ENCODE data around the gene FAM135A.

Gene FAM135A

DNA sequence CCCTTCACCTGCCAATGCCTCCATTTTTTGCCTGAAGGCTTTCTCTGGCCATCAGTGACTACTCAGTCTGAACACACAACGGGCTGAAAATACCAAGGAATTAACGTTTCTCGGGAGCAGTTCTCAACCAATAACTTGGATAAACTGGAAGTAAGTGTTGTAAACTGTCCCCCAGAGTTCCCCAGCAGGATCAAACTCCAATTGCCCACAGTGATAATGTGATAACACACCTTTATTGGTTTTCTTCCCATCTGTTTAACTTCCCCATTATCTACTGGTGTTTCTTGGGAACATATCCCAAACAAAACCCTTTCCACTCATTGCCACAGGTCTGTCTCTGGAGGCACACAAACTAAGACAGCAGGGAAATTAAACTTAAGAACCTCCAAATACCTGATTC is 21.8 kb upstream of the FAM135A start (continued):
- TF ChIP-seq, protein P1, sequence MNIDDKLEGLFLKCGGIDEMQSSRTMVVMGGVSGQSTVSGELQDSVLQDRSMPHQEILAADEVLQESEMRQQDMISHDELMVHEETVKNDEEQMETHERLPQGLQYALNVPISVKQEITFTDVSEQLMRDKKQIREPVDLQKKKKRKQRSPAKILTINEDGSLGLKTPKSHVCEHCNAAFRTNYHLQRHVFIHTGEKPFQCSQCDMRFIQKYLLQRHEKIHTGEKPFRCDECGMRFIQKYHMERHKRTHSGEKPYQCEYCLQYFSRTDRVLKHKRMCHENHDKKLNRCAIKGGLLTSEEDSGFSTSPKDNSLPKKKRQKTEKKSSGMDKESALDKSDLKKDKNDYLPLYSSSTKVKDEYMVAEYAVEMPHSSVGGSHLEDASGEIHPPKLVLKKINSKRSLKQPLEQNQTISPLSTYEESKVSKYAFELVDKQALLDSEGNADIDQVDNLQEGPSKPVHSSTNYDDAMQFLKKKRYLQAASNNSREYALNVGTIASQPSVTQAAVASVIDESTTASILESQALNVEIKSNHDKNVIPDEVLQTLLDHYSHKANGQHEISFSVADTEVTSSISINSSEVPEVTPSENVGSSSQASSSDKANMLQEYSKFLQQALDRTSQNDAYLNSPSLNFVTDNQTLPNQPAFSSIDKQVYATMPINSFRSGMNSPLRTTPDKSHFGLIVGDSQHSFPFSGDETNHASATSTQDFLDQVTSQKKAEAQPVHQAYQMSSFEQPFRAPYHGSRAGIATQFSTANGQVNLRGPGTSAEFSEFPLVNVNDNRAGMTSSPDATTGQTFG (tag by site-specific recombination; IDR thresholded peaks at IDR 0.05; ENCODE audit: borderline replicate concordance) = no peak

DNA sequence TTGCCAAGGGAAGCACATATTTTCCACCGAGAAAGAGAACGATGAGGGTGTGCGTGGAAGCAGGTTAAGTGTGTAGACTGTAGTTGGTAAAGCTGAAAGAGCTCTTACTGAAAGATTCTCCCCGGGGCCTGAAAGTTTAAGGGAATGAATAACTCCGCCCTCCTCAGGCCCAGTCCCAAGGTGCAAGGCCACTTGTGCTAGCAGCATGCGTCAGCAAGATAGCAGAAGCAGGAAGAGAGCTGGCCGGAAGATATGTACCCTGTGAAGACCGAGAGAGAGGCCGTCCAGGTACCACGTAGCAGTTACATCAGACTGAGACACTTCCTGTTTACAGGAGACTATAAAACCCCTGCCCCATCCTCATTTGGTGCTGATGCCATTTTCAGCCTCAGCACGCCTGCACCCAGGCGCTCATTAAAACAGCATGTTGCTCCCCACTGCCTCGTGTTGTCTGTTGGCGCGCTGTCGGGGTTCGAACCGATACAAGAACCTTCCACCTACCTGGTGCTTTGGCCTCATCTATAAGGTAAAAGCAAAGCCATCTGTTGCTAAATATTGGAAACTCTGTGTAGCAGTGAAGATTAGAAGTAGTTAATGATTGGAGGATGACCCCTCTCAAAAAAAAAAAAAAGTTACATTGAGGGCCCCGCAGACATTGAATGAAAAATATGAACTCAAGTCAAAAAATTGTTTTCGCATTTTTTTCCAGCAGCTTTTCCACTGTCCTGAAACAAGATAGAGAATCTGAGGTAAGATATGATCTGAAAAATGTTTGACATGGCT is 18.6 kb upstream of the FAM135A start:
- H3K4me3 ChIP-seq (ENCODE audit: low read depth, low read length) = no peak overlapping the region
- no peak for TF ChIP-seq ZNF837 (tag by site-specific recombination; IDR thresholded peaks at IDR 0.05)
- no peak for TF ChIP-seq ZNF548 (tag by site-specific recombination; IDR thresholded peaks at IDR 0.05)
- TF ChIP-seq ZNF174 (tag by site-specific recombination; IDR thresholded peaks at IDR 0.05) = no peak
- no peak for TF ChIP-seq ZFP41 (tag by site-specific recombination; IDR thresholded peaks at IDR 0.05; ENCODE audit: borderline replicate concordance)
- no peak for TF ChIP-seq ZNF677 (tag by site-specific recombination; IDR thresholded peaks at IDR 0.05)
- TF ChIP-seq ZNF423 (tag by site-specific recombination; IDR thresholded peaks at IDR 0.05) = no peak
- TF ChIP-seq ZBTB7A (tag by site-specific recombination; IDR thresholded peaks at IDR 0.05; ENCODE audit: low read depth) = no peak
- TF ChIP-seq KLF10 (tag by site-specific recombination; IDR thresholded peaks at IDR 0.05) = no peak
- ChIA-PET POLR2A (interaction anchor here (1.0 to 1.6 kb wide), 2 partner anchors 18 to 19 kb away, joined by 6 to 8 read pairs; partner anchors contain the start of gene FAM135A), CTCF (interaction anchor here (1.4 to 1.8 kb wide), 4 partner anchors 20 to 174 kb away, joined by 4 to 7 read pairs (median 6); no protein-coding TSS in a partner anchor)
- H3K4me1 ChIP-seq (ENCODE audit: control insufficient read depth, insufficient read depth, low read length) = no peaks in the 10 kb centered on the region; the same call in none of the 2 replicates
- no peaks in the 10 kb centered on the region for H3K9me3 ChIP-seq (ENCODE audit: control insufficient read depth, insufficient read depth, low read depth, low read length)
- no peaks in the 10 kb centered on the region for H3K36me3 ChIP-seq (ENCODE audit: control insufficient read depth in 2 of 2, insufficient read depth in 1 of 2, low read length in 2 of 2)
- no peak overlapping the region for H3K27ac ChIP-seq (ENCODE audit: extremely low read depth, low read depth, low read length)

DNA sequence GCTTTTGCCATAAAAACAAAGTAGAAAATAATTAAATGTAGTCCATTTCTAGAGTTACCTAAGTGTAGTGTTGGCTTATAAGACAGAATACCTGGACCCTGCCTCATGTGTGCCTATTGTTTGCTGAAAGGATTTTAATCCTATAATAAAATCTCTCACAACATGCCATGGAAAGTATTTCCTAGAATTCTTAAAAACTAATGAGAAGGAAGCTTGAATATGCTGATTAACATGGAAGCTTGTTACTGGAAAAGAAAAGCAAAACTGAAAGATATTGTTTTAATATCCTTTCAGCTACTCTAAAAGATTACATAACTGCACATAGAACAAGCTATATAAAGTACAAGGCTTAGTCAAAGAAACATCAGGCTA is 18.0 kb upstream of the FAM135A start:
- no peak for TF ChIP-seq ZNF707 (tag by site-specific recombination; IDR thresholded peaks at IDR 0.05)
- no peaks in the 10 kb centered on the region for H3K9me3 ChIP-seq (ENCODE audit: control insufficient read depth, insufficient read depth, low read depth, low read length)
- H3K36me3 ChIP-seq (ENCODE audit: control insufficient read depth in 2 of 2, insufficient read depth in 1 of 2, low read length in 2 of 2) = no peaks in the 10 kb centered on the region
- H3K4me3 ChIP-seq (ENCODE audit: low read depth, low read length) = no peak overlapping the region
- ChIA-PET CTCF (interaction anchor here (1.1 to 1.6 kb wide), 5 partner anchors 15 to 174 kb away, joined by 3 to 6 read pairs (median 4); no protein-coding TSS in a partner anchor), POLR2A (interaction anchor here (1.6 kb wide), 1 partner anchor 18 kb away, joined by 8 read pairs; the partner anchor contains the start of gene FAM135A)
- no peak overlapping the region for H3K27ac ChIP-seq (ENCODE audit: extremely low read depth, low read depth, low read length)
- H3K4me1 ChIP-seq (ENCODE audit: control insufficient read depth, insufficient read depth, low read length) = no peaks in the 10 kb centered on the region; the same call in 1 of the 2 replicates

DNA sequence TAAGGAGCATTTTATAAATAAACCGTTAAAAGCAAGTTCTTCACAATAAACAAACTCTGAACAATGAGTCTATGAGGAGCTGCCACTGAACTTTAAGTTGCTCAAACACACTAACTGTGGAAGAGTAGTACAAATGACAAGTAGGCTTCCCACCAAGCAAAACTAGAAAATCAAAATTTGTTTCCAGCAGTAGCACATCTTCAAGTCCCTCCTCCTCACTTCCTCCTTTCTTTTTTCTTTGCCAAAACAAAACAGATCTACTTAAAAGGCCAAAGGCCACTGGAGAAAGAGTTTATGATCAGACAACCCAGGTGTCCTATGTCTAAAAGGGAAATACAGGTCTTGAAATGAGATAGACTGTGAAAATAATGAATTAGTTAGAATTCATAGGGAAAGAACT is 17.1 kb upstream of the FAM135A start:
- H3K4me3 ChIP-seq (ENCODE audit: low read depth, low read length) = no peak overlapping the region
- no peaks in the 10 kb centered on the region for H3K36me3 ChIP-seq (ENCODE audit: control insufficient read depth in 2 of 2, insufficient read depth in 1 of 2, low read length in 2 of 2)
- H3K9me3 ChIP-seq (ENCODE audit: control insufficient read depth, insufficient read depth, low read depth, low read length) = no peaks in the 10 kb centered on the region
- no peaks in the 10 kb centered on the region; the same call in 1 of the 2 replicates for H3K4me1 ChIP-seq (ENCODE audit: control insufficient read depth, insufficient read depth, low read length)
- ChIA-PET CTCF (interaction anchor here (1.1 to 1.5 kb wide), 4 partner anchors 16 to 175 kb away, joined by 3 to 6 read pairs (median 4); no protein-coding TSS in a partner anchor), POLR2A (interaction anchor here (1.6 kb wide), 1 partner anchor 17 kb away, joined by 8 read pairs; the partner anchor contains the start of gene FAM135A)
- TF ChIP-seq ZFP41 (tag by site-specific recombination; IDR thresholded peaks at IDR 0.05; ENCODE audit: borderline replicate concordance) (no peak), ZNF530 (tag by site-specific recombination; IDR thresholded peaks at IDR 0.05; ENCODE audit: low read depth) (no peak), ZNF548 (tag by site-specific recombination; IDR thresholded peaks at IDR 0.05) (no peak), ZFP69B (tag by site-specific recombination; IDR thresholded peaks at IDR 0.05) (no peak)
- no peak overlapping the region for H3K27ac ChIP-seq (ENCODE audit: extremely low read depth, low read depth, low read length)

Measured in HEK293 (cell line).